B cell (primary cell): ENCODE results near the gene PLSCR5. TPM values are rescaled to one million over a fixed set of nuclear protein-coding genes. Genes with fewer than 3 reads are reported as not detected.

Experiments
- ATAC-seq: fragments of 200-7000 bp; cut with Tn5 transposase; one replicate; pipeline ENCODE4 v1.10.0; 2021; ENCODE audit warnings: low read depth, mild to moderate bottlenecking, moderate number of reproducible peaks, moderate library complexity
- CTCF ChIA-PET: fragments of 350-600 bp; sonication (Branson Sonifier 250); formaldehyde crosslinking; loops from one replicate; lab custom pipeline; 2021; ENCODE audit warnings: antibody characterized with exemption, inconsistent platforms; lab: Charles Lee
- POLR2A ChIA-PET: fragments of 350-600 bp; sonication (Branson Sonifier 250); formaldehyde crosslinking; loops from one replicate; lab custom pipeline; 2021; ENCODE audit warnings: antibody characterized with exemption; lab: Charles Lee
- DNase-seq: peaks from one replicate; pipeline ENCODE4 v3.0.0; 2013
- H2AFZ ChIP-seq: 2 replicates; pipeline ENCODE4 v1.6.1; 2012; ENCODE audit warnings: mild to moderate bottlenecking, low read depth, low read length; ENCODE audit not compliant: insufficient read depth, poor library complexity, severe bottlenecking
- H3K27ac ChIP-seq, 2 donors: 1 replicate in 1 of 2; 2 replicates in 1 of 2; pipeline ENCODE4 v1.5.1; 2012 to 2013; ENCODE audit warnings: low read length in 2 of 2, mild to moderate bottlenecking in 2 of 2, moderate library complexity in 1 of 2
- H3K27me3 ChIP-seq, 4 experiments: fragments of 200-600 bp in 1 of 4; sonication (generic) in 1 of 4; replicated peaks in 1 of 4; 1 replicate in 2 of 4; 2 replicates in 2 of 4; pipeline versions ENCODE4 v1.6.1 to v1.7.0; 2013 to 2016; ENCODE audit warnings: low read length in 3 of 4, mild to moderate bottlenecking in 2 of 4, mixed read lengths in 1 of 4, moderate library complexity in 1 of 4; ENCODE audit not compliant: insufficient read depth in 4 of 4, control insufficient read depth in 3 of 4; ENCODE audit errors: control extremely low read depth in 1 of 4
- H3K36me3 ChIP-seq, 2 experiments: replicated peaks in 1 of 2; 1 replicate in 1 of 2; 2 replicates in 1 of 2; pipeline versions ENCODE4 v1.6.1 to v1.7.1; 2013; ENCODE audit warnings: low read length in 1 of 2; ENCODE audit not compliant: insufficient read depth in 2 of 2, control insufficient read depth in 1 of 2; ENCODE audit errors: control extremely low read depth in 1 of 2, extremely low read depth in 1 of 2
- H3K4me1 ChIP-seq, 2 donors: fragments of 200-600 bp in 1 of 2; sonication (generic) in 1 of 2; 1 replicate in 1 of 2; 2 replicates in 1 of 2; pipeline versions ENCODE4 v1.5.1 to v1.6.1; 2013 to 2017; ENCODE audit warnings: low read length in 2 of 2; ENCODE audit not compliant: control insufficient read depth in 2 of 2, insufficient read depth in 2 of 2
- H3K4me2 ChIP-seq: replicated peaks from 2 replicates; pipeline ENCODE3; 2012; ENCODE audit warnings: mild to moderate bottlenecking, low read depth, low read length; ENCODE audit not compliant: poor library complexity, severe bottlenecking
- H3K4me3 ChIP-seq, 5 experiments: fragments of 200-600 bp in 1 of 5; sonication (generic) in 1 of 5; 1 replicate in 3 of 5; 2 replicates in 2 of 5; pipeline versions ENCODE4 v1.5.1 to v1.7.0; 2011 to 2016; ENCODE audit warnings: low read length in 4 of 5, mild to moderate bottlenecking in 4 of 5, low read depth in 2 of 5, control low read depth in 1 of 5, moderate library complexity in 1 of 5; ENCODE audit not compliant: insufficient read depth in 1 of 5; ENCODE audit errors: control extremely low read depth in 1 of 5, extremely low read depth in 1 of 5
- H3K79me2 ChIP-seq: fragments of 200-600 bp; sonication (generic); one replicate; pipeline ENCODE4 v1.6.0; 2016; ENCODE audit warnings: low read length; ENCODE audit not compliant: control insufficient read depth, insufficient read depth
- H3K9ac ChIP-seq: fragments of 200-600 bp; sonication (generic); 2 replicates; pipeline ENCODE4 v1.6.1; 2017; ENCODE audit warnings: mild to moderate bottlenecking, low read length, moderate library complexity
- H3K9me3 ChIP-seq, 3 donors: one replicate each; pipeline versions ENCODE4 v1.6.1 to v1.7.1; 2013; ENCODE audit warnings: low read length in 2 of 3; ENCODE audit not compliant: control insufficient read depth in 2 of 3, insufficient read depth in 1 of 3; ENCODE audit errors: control extremely low read depth in 1 of 3
- H4K20me1 ChIP-seq: 2 replicates; pipeline ENCODE4 v1.6.0; 2012; ENCODE audit warnings: mild to moderate bottlenecking, low read length; ENCODE audit not compliant: insufficient read depth, control insufficient read depth, poor library complexity, severe bottlenecking
- H3K27ac Mint-ChIP-seq: one replicate; pipeline ENCODE4 v1.8.0; 2021; ENCODE audit warnings: mixed read lengths
- H3K27me3 Mint-ChIP-seq: one replicate; pipeline ENCODE4 v1.8.0; 2021; ENCODE audit warnings: mixed read lengths
- H3K4me1 Mint-ChIP-seq: one replicate; pipeline ENCODE4 v1.8.0; 2021; ENCODE audit warnings: mixed read lengths
- H3K4me3 Mint-ChIP-seq: one replicate; pipeline ENCODE4 v1.8.0; 2021; ENCODE audit warnings: mixed read lengths
- H3K9me3 Mint-ChIP-seq: one replicate; pipeline ENCODE4 v1.8.0; 2022; ENCODE audit warnings: mixed read lengths; ENCODE audit not compliant: insufficient read depth
- EZH2 ChIP-seq: IDR thresholded peaks from 2 replicates; pipeline ENCODE4 v1.6.1; 2012; ENCODE audit warnings: borderline replicate concordance, low read depth, mild to moderate bottlenecking, moderate library complexity, low read length; ENCODE audit not compliant: insufficient read depth, poor library complexity, severe bottlenecking
- WGBS: methylation state at CpG from one replicate; pipeline ENCODE4 v1.1.5; 2013; ENCODE audit warnings: missing lambda C conversion rate; ENCODE audit not compliant: insufficient coverage; 5-methylcytosine and 5-hydroxymethylcytosine counted together
- intact Hi-C: fragments of 100-400 bp; cut with micrococcal nuclease; formaldehyde crosslinking; loops from one replicate; pipeline ENCODE4 v1.10.0; 2022
- polyA plus RNA-seq: library from polyadenylated mRNA; depleted of rRNA; stranded (reverse); fragments of >200 nt; gene quantifications from 2 replicates; pipeline ENCODE4 v1.2.3, GENCODE V29; 2012
- total RNA-seq, 2 donors: library from RNA; stranded (reverse); fragments of 120-200 nt in 1 of 2; gene quantifications; 1 replicate in 1 of 2; 2 replicates in 1 of 2; pipeline versions ENCODE4 v1.2.3 to v1.2.4, GENCODE V29; 2013 to 2022
- TF ChIP-seq, protein P1 (sequence below): fragments of 200-600 bp; IDR thresholded peaks from one replicate; pipeline ENCODE4 v1.8.0; 2022; ENCODE audit warnings: antibody characterized with exemption, mild to moderate bottlenecking

The PLSCR5 gene
- total and polyA plus RNA-seq, 2 donors (not counting 1 experiment from before 2014, with no cell fraction given) = not detected

DNA sequence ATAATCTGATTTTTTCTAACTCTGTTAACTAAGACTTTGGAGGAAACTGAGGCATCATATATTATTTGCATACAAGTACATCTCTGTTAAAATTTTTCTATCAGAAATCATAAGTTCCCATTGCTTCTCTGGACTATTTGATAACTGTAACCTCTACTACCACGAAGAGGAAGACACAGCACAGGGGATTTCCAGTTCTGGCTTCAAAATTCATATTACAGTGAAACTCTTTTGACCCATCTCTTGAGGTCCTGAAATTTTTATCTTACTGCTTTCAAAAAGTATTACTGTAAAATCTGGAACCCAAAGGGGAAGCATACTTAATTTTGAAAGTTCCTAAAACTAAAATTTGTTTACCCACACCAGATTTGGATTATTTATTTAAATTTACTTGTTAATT lies 64.9 kb downstream of the PLSCR5 start:
- ChIA-PET POLR2A (no interaction called here), CTCF (interaction anchor here (0.6 to 1.0 kb wide), 2 partner anchors 33 to 35 kb away, joined by 3 read pairs; no protein-coding TSS in a partner anchor)
- H3K27ac Mint-ChIP-seq = no peak overlapping the region
- peak overlapping the region in 1 of 2 donors; percentile 44 for H3K27ac ChIP-seq
- peaks cover 31 to 45% of the 10 kb centered on the region in 2 donors for H3K4me1 ChIP-seq
- no peaks in the 10 kb centered on the region for H3K9me3 Mint-ChIP-seq
- H3K4me2 ChIP-seq = peak overlapping the region; percentile 26
- WGBS = no CpG with 5 or more reads among the region's 1 CpG
- H3K4me3 Mint-ChIP-seq = peak overlapping the region; percentile 34
- H3K27me3 Mint-ChIP-seq = no peaks in the 10 kb centered on the region
- H3K4me1 Mint-ChIP-seq = peaks cover 62% of the 10 kb centered on the region
- H3K4me3 ChIP-seq = no peak overlapping the region
- H2AFZ ChIP-seq = no peak overlapping the region
- H3K9ac ChIP-seq = no peak overlapping the region
- intact Hi-C loops = no loop called here
- ATAC-seq (no peak), DNase-seq (peak; percentile 31)
- no peaks in the 10 kb centered on the region for H3K36me3 ChIP-seq
- H3K27me3 ChIP-seq = no peaks in the 10 kb centered on the region
- no peaks in the 10 kb centered on the region for H4K20me1 ChIP-seq
- no peaks in the 10 kb centered on the region for H3K9me3 ChIP-seq
- H3K79me2 ChIP-seq = peaks cover 60% of the 10 kb centered on the region
- TF ChIP-seq, protein P1, sequence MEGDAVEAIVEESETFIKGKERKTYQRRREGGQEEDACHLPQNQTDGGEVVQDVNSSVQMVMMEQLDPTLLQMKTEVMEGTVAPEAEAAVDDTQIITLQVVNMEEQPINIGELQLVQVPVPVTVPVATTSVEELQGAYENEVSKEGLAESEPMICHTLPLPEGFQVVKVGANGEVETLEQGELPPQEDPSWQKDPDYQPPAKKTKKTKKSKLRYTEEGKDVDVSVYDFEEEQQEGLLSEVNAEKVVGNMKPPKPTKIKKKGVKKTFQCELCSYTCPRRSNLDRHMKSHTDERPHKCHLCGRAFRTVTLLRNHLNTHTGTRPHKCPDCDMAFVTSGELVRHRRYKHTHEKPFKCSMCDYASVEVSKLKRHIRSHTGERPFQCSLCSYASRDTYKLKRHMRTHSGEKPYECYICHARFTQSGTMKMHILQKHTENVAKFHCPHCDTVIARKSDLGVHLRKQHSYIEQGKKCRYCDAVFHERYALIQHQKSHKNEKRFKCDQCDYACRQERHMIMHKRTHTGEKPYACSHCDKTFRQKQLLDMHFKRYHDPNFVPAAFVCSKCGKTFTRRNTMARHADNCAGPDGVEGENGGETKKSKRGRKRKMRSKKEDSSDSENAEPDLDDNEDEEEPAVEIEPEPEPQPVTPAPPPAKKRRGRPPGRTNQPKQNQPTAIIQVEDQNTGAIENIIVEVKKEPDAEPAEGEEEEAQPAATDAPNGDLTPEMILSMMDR = no peak
- no peak for TF ChIP-seq EZH2

DNA sequence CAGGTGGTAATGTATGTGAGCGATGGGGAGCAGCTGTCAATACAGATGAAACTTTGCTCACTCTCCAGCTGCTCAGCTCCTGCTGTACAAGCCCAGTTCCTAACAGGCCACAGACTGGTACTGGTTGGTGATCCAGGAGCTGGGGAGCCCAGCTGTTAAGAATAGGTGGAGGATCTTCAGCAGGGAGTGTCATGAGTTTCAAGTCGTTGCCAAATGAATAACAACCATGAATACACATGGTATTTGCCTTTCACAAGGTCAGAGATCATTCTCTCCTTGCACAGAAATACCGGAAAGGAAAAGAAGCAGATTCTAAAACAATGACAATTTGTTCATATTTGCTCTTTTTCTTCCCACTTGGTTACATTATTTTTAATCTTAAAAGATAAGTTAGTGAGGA lies 65.8 kb downstream of the PLSCR5 start:
- H3K4me1 ChIP-seq = peaks cover 31 to 45% of the 10 kb centered on the region in 2 donors
- Mint-ChIP-seq H3K27me3 (no peaks in the 10 kb centered on the region), H3K4me3 (no peak overlapping the region), H3K4me1 (peaks cover 60% of the 10 kb centered on the region), H3K27ac (no peak overlapping the region), H3K9me3 (no peaks in the 10 kb centered on the region)
- no peak overlapping the region for H3K9ac ChIP-seq
- H3K27ac ChIP-seq = no peak overlapping the region
- ATAC-seq (no peak), DNase-seq (no peak)
- POLR2A ChIA-PET = no interaction called here
- no peak overlapping the region for H2AFZ ChIP-seq
- no peaks in the 10 kb centered on the region for H3K27me3 ChIP-seq
- H3K4me2 ChIP-seq = no peak overlapping the region
- CTCF ChIA-PET = no interaction called here
- H3K36me3 ChIP-seq = no peaks in the 10 kb centered on the region
- intact Hi-C loops = no loop called here
- H3K79me2 ChIP-seq = peaks cover 65% of the 10 kb centered on the region
- H4K20me1 ChIP-seq = no peaks in the 10 kb centered on the region
- WGBS = 100% methylated on average over 1 of the region's 3 CpGs
- H3K9me3 ChIP-seq = no peaks in the 10 kb centered on the region
- TF ChIP-seq, protein P1 = no peak
- TF ChIP-seq EZH2 = no peak
- no peak overlapping the region for H3K4me3 ChIP-seq
